B cell (primary cell): ENCODE results near the gene IFTAP. TPM values are rescaled to one million over a fixed set of nuclear protein-coding genes. Genes with fewer than 3 reads are reported as not detected.

Experiments
- ATAC-seq: fragments of 200-7000 bp; cut with Tn5 transposase; one replicate; pipeline ENCODE4 v1.10.0; 2021; ENCODE audit warnings: low read depth, mild to moderate bottlenecking, moderate number of reproducible peaks, moderate library complexity
- CTCF ChIA-PET: fragments of 350-600 bp; sonication (Branson Sonifier 250); formaldehyde crosslinking; loops from one replicate; lab custom pipeline; 2021; ENCODE audit warnings: antibody characterized with exemption, inconsistent platforms; lab: Charles Lee
- POLR2A ChIA-PET: fragments of 350-600 bp; sonication (Branson Sonifier 250); formaldehyde crosslinking; loops from one replicate; lab custom pipeline; 2021; ENCODE audit warnings: antibody characterized with exemption; lab: Charles Lee
- DNase-seq: peaks from one replicate; pipeline ENCODE4 v3.0.0; 2013
- H2AFZ ChIP-seq: 2 replicates; pipeline ENCODE4 v1.6.1; 2012; ENCODE audit warnings: mild to moderate bottlenecking, low read depth, low read length; ENCODE audit not compliant: insufficient read depth, poor library complexity, severe bottlenecking
- H3K27ac ChIP-seq, 2 donors: 1 replicate in 1 of 2; 2 replicates in 1 of 2; pipeline ENCODE4 v1.5.1; 2012 to 2013; ENCODE audit warnings: low read length in 2 of 2, mild to moderate bottlenecking in 2 of 2, moderate library complexity in 1 of 2
- H3K27me3 ChIP-seq, 4 experiments: fragments of 200-600 bp in 1 of 4; sonication (generic) in 1 of 4; replicated peaks in 1 of 4; 1 replicate in 2 of 4; 2 replicates in 2 of 4; pipeline versions ENCODE4 v1.6.1 to v1.7.0; 2013 to 2016; ENCODE audit warnings: low read length in 3 of 4, mild to moderate bottlenecking in 2 of 4, mixed read lengths in 1 of 4, moderate library complexity in 1 of 4; ENCODE audit not compliant: insufficient read depth in 4 of 4, control insufficient read depth in 3 of 4; ENCODE audit errors: control extremely low read depth in 1 of 4
- H3K36me3 ChIP-seq, 2 experiments: replicated peaks in 1 of 2; 1 replicate in 1 of 2; 2 replicates in 1 of 2; pipeline versions ENCODE4 v1.6.1 to v1.7.1; 2013; ENCODE audit warnings: low read length in 1 of 2; ENCODE audit not compliant: insufficient read depth in 2 of 2, control insufficient read depth in 1 of 2; ENCODE audit errors: control extremely low read depth in 1 of 2, extremely low read depth in 1 of 2
- H3K4me1 ChIP-seq, 2 donors: fragments of 200-600 bp in 1 of 2; sonication (generic) in 1 of 2; 1 replicate in 1 of 2; 2 replicates in 1 of 2; pipeline versions ENCODE4 v1.5.1 to v1.6.1; 2013 to 2017; ENCODE audit warnings: low read length in 2 of 2; ENCODE audit not compliant: control insufficient read depth in 2 of 2, insufficient read depth in 2 of 2
- H3K4me2 ChIP-seq: replicated peaks from 2 replicates; pipeline ENCODE3; 2012; ENCODE audit warnings: mild to moderate bottlenecking, low read depth, low read length; ENCODE audit not compliant: poor library complexity, severe bottlenecking
- H3K4me3 ChIP-seq, 5 experiments: fragments of 200-600 bp in 1 of 5; sonication (generic) in 1 of 5; 1 replicate in 3 of 5; 2 replicates in 2 of 5; pipeline versions ENCODE4 v1.5.1 to v1.7.0; 2011 to 2016; ENCODE audit warnings: low read length in 4 of 5, mild to moderate bottlenecking in 4 of 5, low read depth in 2 of 5, control low read depth in 1 of 5, moderate library complexity in 1 of 5; ENCODE audit not compliant: insufficient read depth in 1 of 5; ENCODE audit errors: control extremely low read depth in 1 of 5, extremely low read depth in 1 of 5
- H3K79me2 ChIP-seq: fragments of 200-600 bp; sonication (generic); one replicate; pipeline ENCODE4 v1.6.0; 2016; ENCODE audit warnings: low read length; ENCODE audit not compliant: control insufficient read depth, insufficient read depth
- H3K9ac ChIP-seq: fragments of 200-600 bp; sonication (generic); 2 replicates; pipeline ENCODE4 v1.6.1; 2017; ENCODE audit warnings: mild to moderate bottlenecking, low read length, moderate library complexity
- H3K9me3 ChIP-seq, 3 donors: one replicate each; pipeline versions ENCODE4 v1.6.1 to v1.7.1; 2013; ENCODE audit warnings: low read length in 2 of 3; ENCODE audit not compliant: control insufficient read depth in 2 of 3, insufficient read depth in 1 of 3; ENCODE audit errors: control extremely low read depth in 1 of 3
- H4K20me1 ChIP-seq: 2 replicates; pipeline ENCODE4 v1.6.0; 2012; ENCODE audit warnings: mild to moderate bottlenecking, low read length; ENCODE audit not compliant: insufficient read depth, control insufficient read depth, poor library complexity, severe bottlenecking
- H3K27ac Mint-ChIP-seq: one replicate; pipeline ENCODE4 v1.8.0; 2021; ENCODE audit warnings: mixed read lengths
- H3K27me3 Mint-ChIP-seq: one replicate; pipeline ENCODE4 v1.8.0; 2021; ENCODE audit warnings: mixed read lengths
- H3K4me1 Mint-ChIP-seq: one replicate; pipeline ENCODE4 v1.8.0; 2021; ENCODE audit warnings: mixed read lengths
- H3K4me3 Mint-ChIP-seq: one replicate; pipeline ENCODE4 v1.8.0; 2021; ENCODE audit warnings: mixed read lengths
- H3K9me3 Mint-ChIP-seq: one replicate; pipeline ENCODE4 v1.8.0; 2022; ENCODE audit warnings: mixed read lengths; ENCODE audit not compliant: insufficient read depth
- CTCF ChIP-seq: fragments of 200-600 bp; IDR thresholded peaks from one replicate; pipeline ENCODE4 v1.8.0; 2022; ENCODE audit warnings: antibody characterized with exemption, mild to moderate bottlenecking
- EZH2 ChIP-seq: IDR thresholded peaks from 2 replicates; pipeline ENCODE4 v1.6.1; 2012; ENCODE audit warnings: borderline replicate concordance, low read depth, mild to moderate bottlenecking, moderate library complexity, low read length; ENCODE audit not compliant: insufficient read depth, poor library complexity, severe bottlenecking
- WGBS: methylation state at CpG from one replicate; pipeline ENCODE4 v1.1.5; 2013; ENCODE audit warnings: missing lambda C conversion rate; ENCODE audit not compliant: insufficient coverage; 5-methylcytosine and 5-hydroxymethylcytosine counted together
- intact Hi-C: fragments of 100-400 bp; cut with micrococcal nuclease; formaldehyde crosslinking; loops from one replicate; pipeline ENCODE4 v1.10.0; 2022
- polyA plus RNA-seq: library from polyadenylated mRNA; depleted of rRNA; stranded (reverse); fragments of >200 nt; gene quantifications from 2 replicates; pipeline ENCODE4 v1.2.3, GENCODE V29; 2012
- total RNA-seq, 2 donors: library from RNA; stranded (reverse); fragments of 120-200 nt in 1 of 2; gene quantifications; 1 replicate in 1 of 2; 2 replicates in 1 of 2; pipeline versions ENCODE4 v1.2.3 to v1.2.4, GENCODE V29; 2013 to 2022

Gene IFTAP
- total and polyA plus RNA-seq, 2 donors (not counting 1 experiment from before 2014, with no cell fraction given), result 0.31 TPM; not detected in 1

- H3K36me3 ChIP-seq, result no peaks in the 10 kb centered on the region
- intact Hi-C loops, result no loop called here
- no peak overlapping the region for H3K9ac ChIP-seq
- no peaks in the 10 kb centered on the region for H3K4me1 ChIP-seq
- no CpG with 5 or more reads among the region's 1 CpG for WGBS
- H2AFZ ChIP-seq, result no peak overlapping the region
- no peak overlapping the region for H3K27ac ChIP-seq
- CTCF ChIA-PET, result no interaction called here
- no peaks in the 10 kb centered on the region for H4K20me1 ChIP-seq
- Mint-ChIP-seq H3K4me3 (no peak overlapping the region), H3K27ac (no peak overlapping the region), H3K9me3 (no peaks in the 10 kb centered on the region), H3K27me3 (peaks cover 56% of the 10 kb centered on the region), H3K4me1 (no peaks in the 10 kb centered on the region)
- TF ChIP-seq CTCF (no peak), EZH2 (no peak)
- H3K9me3 ChIP-seq, result peaks cover 0 to 1% (median 0%) of the 10 kb centered on the region in 3 donors
- no peak overlapping the region for H3K4me2 ChIP-seq
- H3K4me3 ChIP-seq, result no peak overlapping the region
- H3K27me3 ChIP-seq, result peaks cover 0 to 31% (median 4%) of the 10 kb centered on the region in 4 experiments
- H3K79me2 ChIP-seq, result no peaks in the 10 kb centered on the region
- POLR2A ChIA-PET, result no interaction called here
- DNase-seq (no peak), ATAC-seq (no peak)
These were observed 14.3 kb downstream of the IFTAP start for GRCh38 chr11:36608491-36609199.

- no peaks in the 10 kb centered on the region for H3K4me1 Mint-ChIP-seq
- Histone ChIP-seq H3K9me3 (peaks cover 0 to 2% (median 0%) of the 10 kb centered on the region in 3 donors), H4K20me1 (no peaks in the 10 kb centered on the region), H3K4me1 (no peaks in the 10 kb centered on the region), H3K4me3 (no peak overlapping the region), H3K36me3 (no peaks in the 10 kb centered on the region), H2AFZ (no peak overlapping the region), H3K9ac (no peak overlapping the region), H3K79me2 (no peaks in the 10 kb centered on the region), H3K27me3 (peaks cover 0 to 26% (median 4%) of the 10 kb centered on the region in 4 experiments), H3K4me2 (no peak overlapping the region), H3K27ac (no peak overlapping the region)
- H3K9me3 Mint-ChIP-seq, result no peaks in the 10 kb centered on the region
- POLR2A ChIA-PET, result no interaction called here
- no peak for ATAC-seq
- DNase-seq, result no peak
- 100% methylated on average over 1 of the region's 2 CpGs for WGBS
- no peak overlapping the region for H3K27ac Mint-ChIP-seq
- peaks cover 50% of the 10 kb centered on the region for H3K27me3 Mint-ChIP-seq
- H3K4me3 Mint-ChIP-seq, result no peak overlapping the region
- no peak for TF ChIP-seq CTCF
- no peak for TF ChIP-seq EZH2
- CTCF ChIA-PET, result no interaction called here
- intact Hi-C loops, result no loop called here
These were observed 15.1 kb downstream of the IFTAP start for GRCh38 chr11:36609383-36609782.
